GM21390 (cell line): ENCODE measurements around the gene OLR1.
"Not testable (repeated sequence)": the region's sequence is repeated elsewhere in the genome, so short reads cannot be mapped to it uniquely, and the experiment has no call there.

Source experiments
- ATAC-seq: cut with Tn5 transposase; IDR thresholded peaks from one replicate; pipeline ENCODE4 v1.9.1; 2021; ENCODE audit not compliant: unreplicated experiment

OLR1 gene

DNA sequence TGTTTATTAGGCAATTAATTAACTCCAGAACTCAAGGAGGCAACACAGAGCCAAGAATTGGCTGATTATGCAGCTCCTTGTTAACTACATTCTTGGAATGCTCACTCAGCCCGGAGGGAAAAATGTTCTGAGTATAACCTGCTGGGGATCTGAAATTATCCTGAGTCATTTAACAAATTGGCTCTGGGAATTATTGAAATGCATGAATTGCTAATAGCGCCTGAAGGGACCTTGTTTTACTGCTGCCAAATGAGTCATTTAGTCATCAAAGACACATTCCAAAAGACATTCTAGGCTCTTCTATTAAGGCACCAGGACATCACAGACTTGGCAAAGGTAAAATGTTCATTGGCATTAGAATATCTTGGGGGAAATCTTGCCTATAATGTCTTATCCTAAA, 19.9 kb upstream of the OLR1 start:
- no peak for ATAC-seq

DNA sequence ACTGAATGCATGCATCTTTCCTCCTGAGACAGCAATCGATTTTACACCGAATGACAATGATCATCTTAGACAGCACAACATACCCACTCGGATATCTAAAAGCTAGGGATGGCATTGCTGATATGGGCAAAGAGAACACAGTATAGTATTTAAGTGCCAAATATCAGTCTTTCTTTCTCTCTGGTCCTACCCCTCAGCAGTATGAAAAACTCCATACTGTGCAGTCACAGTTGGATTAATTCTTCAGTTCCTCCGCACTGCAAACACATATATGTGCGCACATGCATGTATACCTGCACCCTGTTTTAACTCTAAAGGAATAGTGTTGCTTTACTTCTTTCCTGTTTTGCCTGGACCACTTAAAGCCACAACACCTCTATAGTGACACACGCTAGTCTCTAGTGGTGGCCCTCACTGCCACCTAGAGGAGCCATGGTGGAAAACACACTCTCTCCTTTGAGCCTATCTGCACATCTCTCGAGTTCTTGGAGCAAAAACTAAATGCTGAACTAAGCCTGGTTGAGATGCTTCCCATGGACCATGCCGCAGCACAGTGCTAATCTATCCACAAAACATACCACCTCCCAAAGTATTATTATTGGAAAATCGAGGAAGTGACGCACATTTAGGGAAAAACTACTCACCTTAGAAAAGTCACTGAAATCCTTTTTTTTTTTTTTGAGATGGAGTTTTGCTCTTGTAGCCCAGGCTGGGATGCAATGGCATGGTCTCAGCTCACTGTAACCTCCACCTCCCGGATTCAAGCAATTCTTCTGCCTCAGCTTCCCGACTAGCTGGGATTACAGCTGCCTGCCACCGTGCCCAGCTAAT, 18.8 kb upstream of the OLR1 start:
- peak; percentile 91 for ATAC-seq

DNA sequence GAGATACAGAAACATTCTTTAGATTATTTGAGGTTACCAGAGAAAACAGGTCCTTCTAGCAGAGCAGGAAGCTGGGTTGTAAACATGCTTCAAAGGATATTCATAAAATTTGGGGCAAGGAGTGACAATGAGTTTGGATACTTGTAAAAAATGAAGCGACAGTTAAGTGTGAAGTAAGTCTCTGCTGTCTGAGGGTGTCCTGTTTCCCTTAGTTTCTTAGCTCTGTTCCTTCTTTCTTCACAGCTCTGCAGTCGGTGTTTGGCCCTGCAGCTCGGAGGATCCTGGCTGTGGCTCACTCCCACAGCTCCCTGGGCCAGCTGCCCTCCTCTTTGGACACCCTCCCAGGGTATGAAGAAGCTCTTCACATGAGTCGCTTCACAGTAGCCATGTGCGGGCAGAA, 17.7 kb upstream of the OLR1 start:
- no peak for ATAC-seq

GRCh38 chr12:10186958-10187357, 15.0 kb upstream of the OLR1 start:
- not testable (repeated sequence) for ATAC-seq

DNA sequence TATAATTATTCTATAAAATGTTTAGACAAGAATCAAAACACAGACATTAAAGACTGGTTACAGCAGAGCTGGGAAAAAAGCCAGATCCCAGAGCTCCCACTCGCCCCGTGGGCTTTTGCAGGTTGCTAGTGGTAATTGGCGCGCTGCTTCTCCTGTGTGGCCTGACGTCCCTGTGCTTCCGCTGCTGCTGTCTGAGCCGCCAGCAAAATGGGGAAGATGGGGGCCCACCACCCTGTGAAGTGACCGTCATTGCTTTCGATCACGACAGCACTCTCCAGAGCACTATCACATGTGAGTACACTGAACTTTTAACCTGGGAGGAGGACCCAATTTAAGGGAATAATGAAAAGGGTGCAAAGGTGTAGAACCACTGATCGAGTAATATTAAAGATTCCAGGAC, 14.4 kb upstream of the OLR1 start:
- no peak for ATAC-seq

DNA sequence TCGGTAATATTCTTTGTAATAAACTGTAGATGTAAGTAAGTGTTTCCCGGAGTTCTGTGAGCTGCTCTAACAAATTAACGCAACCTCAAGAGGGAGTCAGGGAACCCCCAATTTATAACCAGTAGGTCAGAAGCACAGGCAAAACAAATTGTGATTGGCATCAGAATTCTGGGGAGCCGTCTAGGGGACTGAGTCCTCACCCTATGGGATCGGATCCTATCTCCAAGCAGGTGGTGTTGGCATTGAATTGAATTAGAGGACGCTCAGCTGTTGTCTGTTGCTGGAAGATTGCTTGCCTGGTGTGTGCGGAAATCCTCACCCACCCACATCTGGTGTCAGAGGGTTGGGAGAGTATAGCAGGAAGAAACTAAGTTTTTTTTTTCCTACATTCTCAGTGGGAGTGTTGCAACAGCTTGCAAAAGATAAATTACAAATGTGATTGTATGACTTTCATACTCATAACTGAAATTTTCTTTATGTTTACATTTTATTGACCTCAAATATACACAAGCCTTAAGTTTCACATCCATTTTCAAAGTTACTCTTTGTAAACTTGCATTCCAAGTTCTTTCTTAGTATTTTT, 12.4 kb upstream of the OLR1 start:
- no peak for ATAC-seq

- no peak for ATAC-seq
These were observed 10.6 kb upstream of the OLR1 start for GRCh38 chr12:10182354-10183049.

GRCh38 chr12:10179776-10180181, 7.8 kb upstream of the OLR1 start:
- no peak for ATAC-seq

- no peak for ATAC-seq
These were observed 6.9 kb upstream of the OLR1 start, which contains the start of gene TMEM52B for GRCh38 chr12:10178821-10179220. Gene TMEM52B, plus strand, starts transcription at chr12:10179032. Its CDS starts 543 bp downstream, at chr12:10179575.

GRCh38 chr12:10175846-10176636, 4.1 kb upstream of the OLR1 start:
- ATAC-seq = no peak

DNA sequence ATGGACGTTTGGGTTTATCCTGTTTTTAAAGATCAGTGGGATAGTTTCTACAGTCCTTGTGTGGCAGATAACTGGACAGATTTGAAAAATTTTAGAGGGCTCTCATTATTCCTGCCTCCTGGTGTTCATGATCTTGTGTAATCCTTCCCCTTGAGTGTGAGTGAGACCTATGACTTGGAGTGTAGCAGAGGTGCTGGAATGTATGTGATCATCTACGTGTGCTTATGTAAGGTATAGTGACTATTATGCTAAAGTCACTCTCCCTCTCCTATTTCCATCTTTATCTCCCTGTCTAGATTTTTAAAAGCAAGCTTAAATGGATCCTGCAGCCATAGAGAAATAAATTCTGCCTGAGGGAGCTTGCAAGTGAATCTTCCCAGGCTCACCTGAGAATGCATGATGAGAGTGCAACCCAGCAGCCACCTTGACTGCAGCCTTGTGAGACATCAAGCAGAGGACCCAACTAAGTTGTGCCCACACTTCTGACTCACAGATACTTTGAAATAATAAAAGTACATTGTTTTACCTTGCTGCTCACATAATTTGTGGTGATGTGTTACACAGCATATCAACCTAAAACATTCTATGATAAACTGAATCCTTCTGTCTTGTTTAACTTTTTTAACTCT, 3.2 kb upstream of the OLR1 start:
- ATAC-seq = no peak

DNA sequence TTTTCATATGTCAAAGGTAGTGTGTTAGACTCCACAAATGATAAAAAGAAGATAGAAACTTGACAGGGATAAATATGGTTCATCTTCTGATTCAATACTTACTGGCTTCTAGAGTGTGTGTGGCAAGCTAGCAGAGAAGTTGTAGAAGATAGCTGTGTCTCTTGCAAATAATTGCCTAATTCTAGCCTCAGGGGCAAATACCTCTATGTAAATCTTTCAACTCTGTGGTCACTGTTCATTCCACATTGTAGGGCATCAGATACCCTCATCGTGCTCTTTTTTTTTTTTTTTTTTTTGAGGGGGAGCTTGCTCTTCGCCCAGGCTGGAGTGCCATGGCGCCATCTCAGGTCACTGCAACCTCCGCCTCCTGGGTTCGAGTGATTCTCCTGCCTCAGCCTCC, 1.7 kb downstream of the OLR1 start:
- no peak for ATAC-seq

DNA sequence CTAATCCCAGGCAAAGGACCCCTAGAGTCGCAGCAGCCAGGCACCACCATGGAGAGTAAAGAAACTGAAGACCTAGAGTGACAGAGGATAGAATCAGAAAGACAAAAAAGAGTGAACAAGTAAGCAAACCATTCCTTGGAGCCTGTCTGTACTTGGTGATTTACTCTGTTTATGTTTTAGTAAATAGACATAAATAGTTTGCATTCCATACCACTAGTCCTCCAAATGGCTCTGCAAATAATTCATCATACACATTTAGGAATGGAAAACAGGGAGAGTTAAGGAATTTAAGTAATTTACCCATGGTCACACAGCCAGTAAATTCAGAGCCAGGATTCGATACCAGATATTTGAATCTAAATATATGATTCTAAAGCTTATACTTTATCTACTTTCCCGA, 2.8 kb downstream of the OLR1 start:
- no peak for ATAC-seq

DNA sequence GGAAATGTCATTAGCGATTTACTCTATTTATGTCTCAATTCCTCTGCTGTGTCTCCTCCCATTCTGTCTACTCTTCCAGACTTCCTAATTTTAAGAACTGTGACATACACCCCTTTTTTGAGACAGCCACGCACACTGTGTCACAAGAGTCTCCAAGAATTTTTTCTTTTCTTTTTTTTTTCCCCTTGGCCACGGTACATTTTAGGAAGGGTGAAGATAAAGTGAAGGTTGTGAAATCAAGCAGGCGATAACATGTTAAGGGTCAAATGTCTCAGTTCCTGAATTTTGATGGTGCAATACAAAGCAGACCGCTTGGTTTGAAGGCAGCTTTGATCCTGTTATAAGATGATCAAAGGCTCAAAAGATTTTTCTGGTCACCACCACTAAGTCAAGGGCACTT, 4.3 kb downstream of the OLR1 start:
- no peak for ATAC-seq

DNA sequence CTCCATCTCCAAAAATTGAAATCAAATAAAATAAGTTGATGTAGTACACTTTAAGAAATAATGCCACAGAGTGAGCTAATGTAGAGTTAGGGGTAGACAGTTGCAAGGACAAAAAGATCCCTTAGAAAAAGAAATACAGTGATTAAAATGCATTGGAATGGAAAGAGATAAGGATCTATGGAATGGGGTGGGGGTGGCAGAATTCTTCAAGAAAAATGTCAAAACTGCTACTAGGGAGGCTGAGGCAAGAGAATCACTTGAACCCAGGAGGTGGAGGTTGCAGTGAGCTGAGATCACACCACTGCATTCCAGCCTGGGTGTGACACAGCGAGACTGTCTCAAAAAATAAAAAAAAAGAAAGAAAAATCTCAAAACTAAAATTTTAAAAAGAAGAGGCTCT, 6.5 kb downstream of the OLR1 start:
- ATAC-seq = no peak

DNA sequence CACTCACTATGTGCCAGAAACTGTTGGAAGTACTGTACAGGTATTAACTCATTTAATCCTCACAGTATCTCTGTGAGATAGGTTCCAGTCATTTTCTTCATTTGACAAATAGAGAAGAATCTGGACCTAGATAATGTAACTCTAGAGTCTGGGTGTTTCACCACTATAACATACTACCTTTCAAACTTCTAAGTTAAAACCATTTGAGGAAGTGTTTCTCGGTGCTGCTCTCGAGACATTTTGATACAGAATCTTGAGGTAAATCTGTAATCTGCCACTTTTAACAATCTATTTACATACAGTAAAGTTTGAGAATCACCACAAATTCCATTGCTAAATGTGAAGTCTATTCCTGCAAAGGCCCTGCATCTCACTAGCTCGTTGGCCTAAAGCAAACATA, 8.8 kb downstream of the OLR1 start:
- no peak for ATAC-seq

- ATAC-seq = no peak
These were observed 11.1 kb downstream of the OLR1 start for GRCh38 chr12:10160617-10161385.

- no peak for ATAC-seq
These were observed 12.7 kb downstream of the OLR1 start for GRCh38 chr12:10159280-10159679.

- ATAC-seq = no peak
These were observed 13.5 kb downstream of the OLR1 start for GRCh38 chr12:10158406-10158805.

- ATAC-seq = no peak
These were observed 16.0 kb downstream of the OLR1 start for GRCh38 chr12:10155966-10156365.
